CD4-positive, alpha-beta T cell (primary cell): ENCODE measurements around the gene TOGARAM2. TPM values are rescaled to one million over a fixed set of nuclear protein-coding genes. Genes with fewer than 3 reads are reported as not detected.

Experiments used
- ATAC-seq: fragments of 200-7000 bp; cut with Tn5 transposase; one replicate; pipeline ENCODE4 v1.10.0; 2022; ENCODE audit warnings: mild to moderate bottlenecking; ENCODE audit not compliant: poor library complexity
- CTCF ChIA-PET: fragments of 350-600 bp; sonication (Branson Sonifier 250); formaldehyde crosslinking; loops from one replicate; lab custom pipeline; 2021; ENCODE audit warnings: antibody characterized with exemption, inconsistent platforms; lab: Charles Lee
- POLR2A ChIA-PET: fragments of 350-600 bp; sonication (Branson Sonifier 250); formaldehyde crosslinking; loops from one replicate; lab custom pipeline; 2021; ENCODE audit warnings: antibody characterized with exemption, inconsistent platforms; lab: Charles Lee
- DNase-seq, 14 experiments: peaks; one replicate each; pipeline ENCODE4 v3.0.0-alpha.2; 2013 to 2020; ENCODE audit warnings: mixed read lengths in 2 of 14
- H3K27ac ChIP-seq, 2 donors: one replicate each; pipeline versions ENCODE4 v1.5.1 to v1.7.0; 2013; ENCODE audit warnings: low read length in 2 of 2, low read depth in 1 of 2, mild to moderate bottlenecking in 1 of 2
- H3K27me3 ChIP-seq, 2 experiments: 1 replicate in 1 of 2; 2 replicates in 1 of 2; pipeline versions ENCODE4 v1.6.1 to v1.7.0; 2013; ENCODE audit warnings: low read length in 2 of 2, control low read depth in 1 of 2, mild to moderate bottlenecking in 1 of 2, moderate library complexity in 1 of 2; ENCODE audit not compliant: insufficient read depth in 2 of 2, control insufficient read depth in 1 of 2
- H3K36me3 ChIP-seq: one replicate; pipeline ENCODE4 v1.6.1; 2013; ENCODE audit warnings: low read length, control low read depth; ENCODE audit not compliant: insufficient read depth
- H3K4me1 ChIP-seq: one replicate; pipeline ENCODE4 v1.6.1; 2013; ENCODE audit warnings: low read length, control low read depth; ENCODE audit not compliant: insufficient read depth
- H3K4me3 ChIP-seq: one replicate; pipeline ENCODE4 v1.5.1; 2013; ENCODE audit warnings: mild to moderate bottlenecking, low read length, moderate library complexity
- H3K9me3 ChIP-seq, 2 experiments: 1 replicate in 1 of 2; 2 replicates in 1 of 2; pipeline versions ENCODE4 v1.6.1 to v1.7.0; 2013; ENCODE audit warnings: low read length in 2 of 2, mild to moderate bottlenecking in 2 of 2, control low read depth in 1 of 2, moderate library complexity in 1 of 2; ENCODE audit not compliant: control insufficient read depth in 1 of 2, insufficient read depth in 1 of 2
- H3K27ac Mint-ChIP-seq: one replicate; pipeline ENCODE4 v1.8.0; 2020; ENCODE audit warnings: mixed read lengths
- H3K27me3 Mint-ChIP-seq: one replicate; pipeline ENCODE4 v1.8.0; 2021; ENCODE audit warnings: mixed read lengths
- H3K36me3 Mint-ChIP-seq: one replicate; pipeline ENCODE4 v1.8.0; 2021; ENCODE audit warnings: low read depth, mixed read lengths
- H3K4me1 Mint-ChIP-seq: one replicate; pipeline ENCODE4 v1.8.0; 2021; ENCODE audit warnings: low read depth, mixed read lengths
- H3K4me3 Mint-ChIP-seq: one replicate; pipeline ENCODE4 v1.8.0; 2020; ENCODE audit warnings: mild to moderate bottlenecking, mixed read lengths
- H3K9me3 Mint-ChIP-seq: one replicate; pipeline ENCODE4 v1.8.0; 2020; ENCODE audit warnings: mixed read lengths
- intact Hi-C, 2 experiments: fragments of 100-400 bp; cut with DNase I in 1 of 2; cut with micrococcal nuclease in 1 of 2; formaldehyde crosslinking; loops; one replicate each; pipeline versions ENCODE4 v1.15.1 to v1.9.0; 2023 to 2025; cut with DNase I, micrococcal nuclease
- total RNA-seq, 174 experiments: library from RNA in 2 of 174; stranded (reverse) in 2 of 174; gene quantifications; one replicate each; pipeline ENCODE4 v1.2.3 and lab custom pipeline; 2021 to 2026
- TF ChIP-seq, protein P1 (sequence below): fragments of 200-600 bp; IDR thresholded peaks from one replicate; pipeline ENCODE4 v1.8.0; 2022; ENCODE audit warnings: antibody characterized with exemption, mild to moderate bottlenecking

The TOGARAM2 gene
- total RNA-seq, 2 experiments from 2014 or later, result 2.0 to 2.3 TPM

DNA sequence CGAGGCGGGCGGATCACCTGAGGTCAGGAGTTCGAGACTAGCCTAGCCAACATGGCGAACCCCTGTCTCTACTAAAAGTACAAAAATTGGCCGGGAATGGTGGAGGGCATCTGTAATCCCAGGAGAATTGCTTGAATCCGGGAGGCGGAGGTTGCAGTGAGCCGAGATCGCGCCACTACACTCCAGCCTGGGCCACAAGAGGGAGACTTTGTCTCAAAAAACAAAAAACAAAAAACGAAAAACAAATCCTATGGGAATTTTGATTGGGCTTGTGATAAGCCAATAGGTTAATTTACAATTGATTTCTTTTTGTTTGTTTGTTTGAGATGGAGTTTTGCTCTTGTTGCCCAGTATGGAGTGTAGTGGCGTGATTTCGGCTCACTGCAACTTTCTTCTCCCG lies 24.2 kb upstream of the TOGARAM2 start:
- intact Hi-C loops, result loop anchor here (5.0 to 10.0 kb wide), 4 partner anchors 135 to 1115 kb away; no protein-coding TSS in a partner anchor
- Mint-ChIP-seq H3K4me3 (no peak overlapping the region), H3K9me3 (no peaks in the 10 kb centered on the region), H3K27me3 (no peaks in the 10 kb centered on the region), H3K36me3 (no peaks in the 10 kb centered on the region), H3K4me1 (peaks cover 4% of the 10 kb centered on the region), H3K27ac (no peak overlapping the region)
- ChIA-PET CTCF (no interaction called here), POLR2A (no interaction called here)
- DNase-seq (peak in 2 of 14 experiments; percentile 10), ATAC-seq (no peak)
- Histone ChIP-seq H3K27me3 (no peaks in the 10 kb centered on the region), H3K4me1 (peaks cover 9% of the 10 kb centered on the region), H3K36me3 (no peaks in the 10 kb centered on the region), H3K27ac (no peak overlapping the region), H3K9me3 (no peaks in the 10 kb centered on the region), H3K4me3 (no peak overlapping the region)
- TF ChIP-seq, protein P1, sequence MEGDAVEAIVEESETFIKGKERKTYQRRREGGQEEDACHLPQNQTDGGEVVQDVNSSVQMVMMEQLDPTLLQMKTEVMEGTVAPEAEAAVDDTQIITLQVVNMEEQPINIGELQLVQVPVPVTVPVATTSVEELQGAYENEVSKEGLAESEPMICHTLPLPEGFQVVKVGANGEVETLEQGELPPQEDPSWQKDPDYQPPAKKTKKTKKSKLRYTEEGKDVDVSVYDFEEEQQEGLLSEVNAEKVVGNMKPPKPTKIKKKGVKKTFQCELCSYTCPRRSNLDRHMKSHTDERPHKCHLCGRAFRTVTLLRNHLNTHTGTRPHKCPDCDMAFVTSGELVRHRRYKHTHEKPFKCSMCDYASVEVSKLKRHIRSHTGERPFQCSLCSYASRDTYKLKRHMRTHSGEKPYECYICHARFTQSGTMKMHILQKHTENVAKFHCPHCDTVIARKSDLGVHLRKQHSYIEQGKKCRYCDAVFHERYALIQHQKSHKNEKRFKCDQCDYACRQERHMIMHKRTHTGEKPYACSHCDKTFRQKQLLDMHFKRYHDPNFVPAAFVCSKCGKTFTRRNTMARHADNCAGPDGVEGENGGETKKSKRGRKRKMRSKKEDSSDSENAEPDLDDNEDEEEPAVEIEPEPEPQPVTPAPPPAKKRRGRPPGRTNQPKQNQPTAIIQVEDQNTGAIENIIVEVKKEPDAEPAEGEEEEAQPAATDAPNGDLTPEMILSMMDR, result no peak

GRCh38 chr2:28958689-28959088 lies 22.4 kb upstream of the TOGARAM2 start:
- CTCF ChIA-PET, result interaction anchor here (1.2 to 1.5 kb wide), 2 partner anchors 56 to 189 kb away, joined by 3 to 6 read pairs; no protein-coding TSS in a partner anchor

GRCh38 chr2:28960401-28960800 lies 20.7 kb upstream of the TOGARAM2 start:
- TF ChIP-seq, protein P1, result no peak
- H3K4me1 Mint-ChIP-seq, result peaks cover 4% of the 10 kb centered on the region
- H3K36me3 Mint-ChIP-seq, result no peaks in the 10 kb centered on the region
- H3K9me3 ChIP-seq, result no peaks in the 10 kb centered on the region
- ChIA-PET CTCF (no interaction called here), POLR2A (no interaction called here)
- no peaks in the 10 kb centered on the region for H3K27me3 Mint-ChIP-seq
- H3K36me3 ChIP-seq, result no peaks in the 10 kb centered on the region
- H3K4me3 ChIP-seq, result no peak overlapping the region
- intact Hi-C loops, result no loop called here
- ATAC-seq (no peak), DNase-seq (no peak)
- H3K27me3 ChIP-seq, result no peaks in the 10 kb centered on the region
- no peak overlapping the region for H3K4me3 Mint-ChIP-seq
- no peak overlapping the region for H3K27ac Mint-ChIP-seq
- H3K4me1 ChIP-seq, result peaks cover 9% of the 10 kb centered on the region
- H3K27ac ChIP-seq, result no peak overlapping the region
- no peaks in the 10 kb centered on the region for H3K9me3 Mint-ChIP-seq

More at GRCh38 chr2:28958689-28959088, 22.4 kb upstream of the TOGARAM2 start:
- DNase-seq (peak in 11 of 14 experiments; percentile 4 to 76 (median 15)), ATAC-seq (peak; percentile 82)
- H3K27ac Mint-ChIP-seq, result no peak overlapping the region
- intact Hi-C loops, result loop anchor here (1.0 to 10.0 kb wide), 9 partner anchors 56 to 1114 kb away; no protein-coding TSS in a partner anchor
- no peak overlapping the region for H3K27ac ChIP-seq
- H3K4me1 Mint-ChIP-seq, result peaks cover 4% of the 10 kb centered on the region
- H3K27me3 ChIP-seq, result no peaks in the 10 kb centered on the region
- no peaks in the 10 kb centered on the region for H3K36me3 ChIP-seq
- H3K27me3 Mint-ChIP-seq, result no peaks in the 10 kb centered on the region
- TF ChIP-seq, protein P1, result peak; percentile 82
- H3K4me1 ChIP-seq, result peaks cover 9% of the 10 kb centered on the region
- no peak overlapping the region for H3K4me3 Mint-ChIP-seq
- H3K9me3 Mint-ChIP-seq, result no peaks in the 10 kb centered on the region
- POLR2A ChIA-PET, result interaction anchor here (0.6 to 1.3 kb wide), 6 partner anchors 12 to 490 kb away, joined by 3 to 8 read pairs (median 3); no protein-coding TSS in a partner anchor
- H3K4me3 ChIP-seq, result no peak overlapping the region
- H3K9me3 ChIP-seq, result no peaks in the 10 kb centered on the region
- no peaks in the 10 kb centered on the region for H3K36me3 Mint-ChIP-seq
